SK-N-MC (cell line): Measurements from ENCODE around the gene SELP.

Experiments
- EZH2 ChIP-seq: fragments of 200-600 bp; sonication (generic); IDR thresholded peaks from one replicate; pipeline ENCODE4 v1.6.1; 2017; ENCODE audit warnings: antibody characterized with exemption
- FOXP2 ChIP-seq: optimal IDR thresholded peaks from 2 replicates; pipeline ENCODE3; 2011; ENCODE audit warnings: mild to moderate bottlenecking, moderate library complexity; ENCODE audit not compliant: insufficient read depth; ENCODE audit errors: extremely low read length, control extremely low read depth

- TF ChIP-seq EZH2, result no peak
- no peak for TF ChIP-seq FOXP2
These were observed 23.9 kb upstream of the SELP start for GRCh38 chr1:169653873-169654272.
